Psoas muscle (tissue), 8 donors: ENCODE results near the gene CCDC78. TPM values are rescaled to one million over a fixed set of nuclear protein-coding genes. Genes with fewer than 3 reads are reported as not detected.

Experiments used
- ATAC-seq, 4 donors: fragments of 200-7000 bp; cut with Tn5 transposase; one replicate each; pipeline ENCODE4 v1.9.1; 2020; ENCODE audit warnings: moderate library complexity in 3 of 4, mild to moderate bottlenecking in 2 of 4
- DNase-seq, 2 donors: peaks; one replicate each; pipeline ENCODE4 v3.0.0-alpha.2; 2020
- H3K27ac ChIP-seq: fragments of 200-600 bp; one replicate; pipeline ENCODE4 v1.8.0; 2022
- H3K27me3 ChIP-seq, 3 donors: fragments of 200-600 bp in 1 of 3; one replicate each; pipeline versions ENCODE4 v1.6.1 to v1.8.0; 2013 to 2022; ENCODE audit warnings: low read length in 2 of 3, mild to moderate bottlenecking in 2 of 3, moderate library complexity in 1 of 3; ENCODE audit not compliant: insufficient read depth in 3 of 3
- H3K36me3 ChIP-seq, 2 donors: fragments of 200-600 bp in 1 of 2; one replicate each; pipeline versions ENCODE4 v1.6.1 to v1.8.0; 2013 to 2022; ENCODE audit warnings: low read depth in 1 of 2, mild to moderate bottlenecking in 1 of 2, moderate library complexity in 1 of 2; ENCODE audit not compliant: insufficient read depth in 1 of 2
- H3K4me1 ChIP-seq: fragments of 200-600 bp; one replicate; pipeline ENCODE4 v1.8.0; 2022
- H3K4me3 ChIP-seq: fragments of 200-600 bp; one replicate; pipeline ENCODE4 v1.8.0; 2022; ENCODE audit warnings: mild to moderate bottlenecking
- H3K9me3 ChIP-seq: fragments of 200-600 bp; one replicate; pipeline ENCODE4 v1.8.0; 2022
- CTCF ChIP-seq: fragments of 200-600 bp; IDR thresholded peaks from one replicate; pipeline ENCODE4 v1.8.0; 2022; ENCODE audit warnings: antibody characterized with exemption
- WGBS, 3 donors: extraction: QIAGEN DNeasy Blood & Tissue Kit; methylation state at CpG; one replicate each; pipeline versions ENCODE4 v1.1.6 to v1.1.7; 2013; 5-methylcytosine and 5-hydroxymethylcytosine counted together
- intact Hi-C, 2 donors: fragments of 100-400 bp; cut with DNase I; formaldehyde crosslinking; loops; one replicate each; pipeline versions ENCODE4 v1.11.0 to v1.14.2; 2022
- polyA plus RNA-seq, 3 donors: library from polyadenylated mRNA; stranded (reverse); fragments of 200-250 nt; gene quantifications; one replicate each; pipeline ENCODE4 v1.2.3, GENCODE V29; 2013
- total RNA-seq, 4 donors: library from RNA; stranded (reverse); fragmentation: NEBNext Ultra II Directional in 2 of 4; extraction: Animal tissue kit (Norgen Biotek cat#: 25700) in 2 of 4; gene quantifications; one replicate each; pipeline versions ENCODE4 v1.2.1 to v1.2.4, GENCODE V29; 2021 to 2023
- donor health status: healthy with polysubstance abuse.
- donor health status: DM: no; HTN: no; CAD: no; lungs with moderate emphysema.
- donor health status: Bipolar disorder and iron deficiency.
- donor health status: healthy.
- donor health status: DM: yes; HTN: yes; CAD: no.
- donor health status: DM: no; HTN: no; CAD: no.
- donor health status: DM: no; HTN: no; CAD: no.
- donor health status: DM: yes; HTN: yes; CAD: no.

CCDC78 gene
- total and polyA plus RNA-seq, 7 donors, result 0.11 to 0.16 (median 0.12) TPM; not detected in 4

- intact Hi-C loops, result no loop called here
- no peak overlapping the region for H3K27ac ChIP-seq
- no peak for ATAC-seq
- no peaks in the 10 kb centered on the region for H3K9me3 ChIP-seq
- no peak for TF ChIP-seq CTCF
- H3K4me3 ChIP-seq, result no peak overlapping the region
- H3K36me3 ChIP-seq, result peaks cover 9 to 23% of the 10 kb centered on the region in 2 donors
- peaks cover 24% of the 10 kb centered on the region for H3K4me1 ChIP-seq
- 50 to 56% (median 54%) methylated on average over 38 to 57 of the region's 57 CpGs for WGBS, 3 donors
- no peaks in the 10 kb centered on the region for H3K27me3 ChIP-seq
- DNase-seq, result no peak
Observed at GRCh38 chr16:677316-678190, 48.7 kb downstream of the CCDC78 start.

DNA sequence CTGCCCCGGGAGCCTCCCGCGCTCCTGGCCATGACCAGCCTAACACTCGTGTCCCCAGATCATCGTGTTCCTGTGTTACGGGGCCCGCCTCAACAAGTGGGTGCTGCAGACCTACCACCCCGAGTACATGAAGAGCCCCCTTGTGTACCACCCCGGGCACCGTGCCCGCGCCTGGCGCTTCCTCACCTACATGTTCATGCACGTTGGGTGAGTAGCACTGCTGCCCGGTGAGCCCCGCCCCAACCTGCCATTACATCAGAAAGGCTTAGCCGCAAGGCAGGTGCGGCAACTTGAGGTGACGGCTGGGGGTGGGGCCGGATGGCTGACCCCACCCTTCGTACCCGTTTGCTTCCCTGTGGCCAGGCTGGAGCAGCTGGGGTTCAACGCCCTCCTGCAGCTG, 49.3 kb downstream of the CCDC78 start:
- 64 to 69% (median 67%) methylated on average over 23 of the region's 23 CpGs for WGBS, 3 donors
- Histone ChIP-seq H3K4me1 (peaks cover 18% of the 10 kb centered on the region), H3K27ac (no peak overlapping the region), H3K4me3 (no peak overlapping the region), H3K9me3 (no peaks in the 10 kb centered on the region), H3K27me3 (no peaks in the 10 kb centered on the region), H3K36me3 (peaks cover 4 to 23% of the 10 kb centered on the region in 2 donors)
- ATAC-seq, result no peak
- no peak for DNase-seq
- intact Hi-C loops, result no loop called here
- no peak for TF ChIP-seq CTCF

DNA sequence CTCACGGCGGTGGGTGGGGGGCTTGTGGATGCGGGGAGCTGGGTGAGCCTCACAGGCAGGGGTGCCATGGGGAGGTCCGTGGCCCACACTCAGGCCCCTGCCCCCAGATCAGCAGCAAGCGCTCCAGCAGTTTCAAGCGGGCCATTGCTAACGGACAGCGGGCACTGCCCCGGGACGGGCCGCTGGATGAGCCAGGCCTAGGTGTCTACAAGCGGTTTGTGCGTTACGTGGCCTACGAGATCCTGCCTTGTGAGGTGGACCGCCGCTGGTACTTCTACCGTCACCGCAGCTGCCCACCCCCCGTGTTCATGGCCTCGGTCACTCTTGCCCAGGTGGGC, 49.7 kb downstream of the CCDC78 start:
- no peaks in the 10 kb centered on the region for H3K27me3 ChIP-seq
- TF ChIP-seq CTCF, result no peak
- H3K4me3 ChIP-seq, result no peak overlapping the region
- no peak overlapping the region for H3K27ac ChIP-seq
- 84 to 88% (median 87%) methylated on average over 21 of the region's 21 CpGs for WGBS, 3 donors
- intact Hi-C loops, result no loop called here
- ATAC-seq (no peak), DNase-seq (no peak)
- H3K9me3 ChIP-seq, result no peaks in the 10 kb centered on the region
- H3K4me1 ChIP-seq, result peaks cover 14% of the 10 kb centered on the region
- peaks cover 4 to 23% of the 10 kb centered on the region in 2 donors for H3K36me3 ChIP-seq

DNA sequence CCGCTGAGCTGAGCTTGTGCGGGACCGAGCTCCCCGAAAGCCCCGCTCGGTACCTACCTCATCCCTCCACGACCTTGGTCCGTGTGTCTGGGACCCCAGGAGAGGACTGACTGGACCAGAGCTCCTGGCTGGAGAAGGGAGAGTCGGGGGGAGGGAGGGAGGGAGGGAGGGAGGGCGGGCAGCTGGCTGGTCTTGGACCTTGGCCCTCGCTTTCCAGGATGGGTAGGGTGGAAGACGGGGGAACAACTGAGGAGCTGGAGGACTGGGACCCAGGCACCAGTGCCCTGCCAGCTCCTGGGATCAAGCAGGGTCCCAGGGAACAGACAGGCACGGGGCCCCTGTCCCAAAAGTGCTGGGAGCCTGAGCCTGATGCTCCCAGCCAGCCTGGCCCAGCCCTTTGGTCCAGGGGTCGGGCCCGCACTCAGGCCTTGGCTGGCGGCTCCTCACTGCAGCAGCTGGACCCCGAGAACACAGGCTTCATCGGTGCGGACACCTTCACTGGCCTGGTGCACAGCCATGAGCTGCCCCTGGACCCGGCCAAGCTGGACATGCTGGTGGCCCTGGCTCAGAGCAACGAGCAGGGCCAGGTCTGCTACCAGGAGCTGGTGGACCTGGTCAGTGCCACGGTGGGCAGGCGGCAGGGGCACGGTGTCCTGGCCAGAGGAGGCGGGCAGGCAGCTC, 50.2 kb downstream of the CCDC78 start:
- TF ChIP-seq CTCF, result no peak
- no peak for ATAC-seq
- no peaks in the 10 kb centered on the region for H3K9me3 ChIP-seq
- H3K27ac ChIP-seq, result no peak overlapping the region
- H3K4me3 ChIP-seq, result peak overlapping the region; percentile 46
- DNase-seq, result no peak
- intact Hi-C loops, result no loop called here
- peaks cover 4 to 27% of the 10 kb centered on the region in 2 donors for H3K36me3 ChIP-seq
- no peaks in the 10 kb centered on the region for H3K27me3 ChIP-seq
- WGBS, 3 donors, result 33 to 35% (median 33%) methylated on average over 21 to 25 of the region's 25 CpGs
- peaks cover 9% of the 10 kb centered on the region for H3K4me1 ChIP-seq
